Measurements from ENCODE around the gene ARHGAP26. TPM values are rescaled to one million over a fixed set of nuclear protein-coding genes. Genes with fewer than 3 reads are reported as not detected.

The ARHGAP26 gene
- total RNA-seq, 3 donors from 2014 or later: 9.1 to 11.7 (median 9.7) TPM

DNA sequence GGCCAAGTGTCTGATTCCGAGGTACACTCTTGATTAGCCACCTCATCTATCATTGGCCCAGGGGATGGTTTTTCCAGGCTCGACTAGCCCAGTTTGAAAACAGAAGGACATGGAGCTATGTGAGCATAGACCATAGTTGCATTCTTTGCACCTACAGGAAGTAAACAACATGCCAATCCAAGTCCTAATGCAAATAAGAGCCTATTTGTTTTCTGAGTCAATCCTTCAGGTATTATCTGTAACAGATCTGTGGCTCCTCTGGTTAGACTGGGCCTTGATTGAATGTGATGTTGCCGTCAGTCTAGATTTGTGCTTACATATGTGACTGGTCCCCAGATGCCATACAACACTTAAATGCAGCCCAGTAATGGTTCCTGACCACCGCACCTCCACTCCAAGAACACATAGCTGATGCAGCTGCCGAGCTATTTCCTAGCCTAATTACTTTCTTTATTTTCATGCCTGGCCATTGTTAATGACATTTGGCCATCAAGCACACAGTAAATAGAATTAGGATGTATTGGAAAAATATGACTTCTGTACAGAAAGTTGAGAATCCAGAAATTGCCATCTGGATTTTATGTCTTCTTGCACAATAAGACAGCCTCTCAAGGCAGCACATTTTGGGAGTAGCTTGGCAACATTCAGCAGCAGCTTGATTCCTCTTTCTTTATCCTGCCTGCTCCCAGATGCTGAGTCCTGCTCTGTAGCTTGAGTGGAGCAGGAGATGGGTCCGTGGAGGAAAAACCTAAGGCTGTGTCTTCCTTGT lies 29.5 kb upstream of the ARHGAP26 start:
- H3K9me3 Mint-ChIP-seq: no peaks in the 10 kb centered on the region
- peaks cover 10% of the 10 kb centered on the region for H3K27me3 Mint-ChIP-seq (ENCODE audit: low read depth)
- no peaks in the 10 kb centered on the region for H3K36me3 Mint-ChIP-seq (ENCODE audit: insufficient read depth)
- H3K4me1 Mint-ChIP-seq (ENCODE audit: low read depth): peaks cover 2% of the 10 kb centered on the region
- H3K4me3 Mint-ChIP-seq: no peak overlapping the region
- DNase-seq (no peak), ATAC-seq (no peak)

DNA sequence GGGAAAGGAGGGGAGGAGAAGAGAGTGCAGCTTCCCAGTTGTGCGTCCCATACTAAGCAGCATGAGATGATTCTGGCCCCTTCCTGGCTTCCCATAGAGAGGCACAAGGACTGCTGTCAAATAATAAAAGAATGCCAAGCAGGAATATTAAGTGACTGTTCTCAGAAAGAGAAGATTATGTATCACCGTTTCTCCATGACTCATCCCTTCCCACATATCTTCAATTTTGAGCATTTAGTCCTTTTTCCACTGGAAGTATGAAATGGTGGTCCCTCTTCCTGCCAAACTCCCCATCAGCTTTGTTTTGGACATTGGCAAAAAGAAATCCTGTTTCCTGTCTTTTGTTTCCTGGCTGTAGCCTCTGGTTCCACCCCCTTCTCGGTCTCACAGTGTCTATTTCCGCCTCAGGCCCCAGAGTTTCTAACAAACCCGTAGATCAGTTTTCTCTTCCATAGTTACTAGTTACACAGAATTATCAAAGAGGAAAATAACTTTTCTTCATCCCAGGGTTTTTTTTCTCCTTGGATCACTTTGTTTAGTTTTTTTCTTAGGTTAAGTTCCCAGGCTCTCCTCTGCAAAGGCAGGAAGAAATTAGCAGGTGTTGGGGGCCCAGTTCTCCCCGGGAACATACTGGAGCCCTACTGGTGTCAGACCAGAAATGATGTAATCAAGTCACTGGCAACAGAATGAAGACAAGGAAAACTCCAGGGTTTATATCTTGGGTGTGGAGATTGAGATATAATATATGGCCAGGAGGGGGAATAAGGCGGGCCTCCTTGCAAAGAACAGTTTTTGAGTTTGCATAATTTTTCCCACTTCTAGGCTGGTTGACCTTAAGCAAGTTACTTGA lies 26.4 kb upstream of the ARHGAP26 start:
- DNase-seq: no peak
- Mint-ChIP-seq H3K27me3 (ENCODE audit: low read depth) (peaks cover 10% of the 10 kb centered on the region), H3K4me1 (ENCODE audit: low read depth) (peaks cover 4% of the 10 kb centered on the region), H3K4me3 (no peak overlapping the region), H3K9me3 (no peaks in the 10 kb centered on the region), H3K36me3 (ENCODE audit: insufficient read depth) (no peaks in the 10 kb centered on the region)
- ATAC-seq: no peak

DNA sequence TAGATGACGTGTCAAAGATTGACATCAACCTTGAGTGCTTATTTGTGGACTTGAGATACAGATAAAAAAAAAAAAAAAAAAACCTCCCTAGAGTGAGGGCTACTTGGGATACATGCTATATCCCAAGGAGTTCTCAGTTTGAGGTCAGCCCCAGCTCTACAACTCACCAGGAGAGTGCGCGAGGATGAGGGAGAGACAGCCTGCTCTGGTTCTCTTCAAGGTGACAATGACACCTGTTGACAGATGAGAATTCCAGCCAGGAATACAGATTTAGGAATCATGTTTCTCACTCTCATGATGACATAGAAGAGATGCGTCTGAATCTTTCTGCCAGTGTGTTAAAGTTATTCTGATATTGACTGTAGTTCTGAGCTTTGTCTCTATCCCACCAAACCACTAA lies 24.9 kb upstream of the ARHGAP26 start:
- Mint-ChIP-seq H3K36me3 (ENCODE audit: insufficient read depth) (no peaks in the 10 kb centered on the region), H3K9me3 (no peaks in the 10 kb centered on the region), H3K4me3 (no peak overlapping the region), H3K27me3 (ENCODE audit: low read depth) (peaks cover 8% of the 10 kb centered on the region), H3K4me1 (ENCODE audit: low read depth) (peaks cover 12% of the 10 kb centered on the region)
- no peak for DNase-seq
- no peak for ATAC-seq

DNA sequence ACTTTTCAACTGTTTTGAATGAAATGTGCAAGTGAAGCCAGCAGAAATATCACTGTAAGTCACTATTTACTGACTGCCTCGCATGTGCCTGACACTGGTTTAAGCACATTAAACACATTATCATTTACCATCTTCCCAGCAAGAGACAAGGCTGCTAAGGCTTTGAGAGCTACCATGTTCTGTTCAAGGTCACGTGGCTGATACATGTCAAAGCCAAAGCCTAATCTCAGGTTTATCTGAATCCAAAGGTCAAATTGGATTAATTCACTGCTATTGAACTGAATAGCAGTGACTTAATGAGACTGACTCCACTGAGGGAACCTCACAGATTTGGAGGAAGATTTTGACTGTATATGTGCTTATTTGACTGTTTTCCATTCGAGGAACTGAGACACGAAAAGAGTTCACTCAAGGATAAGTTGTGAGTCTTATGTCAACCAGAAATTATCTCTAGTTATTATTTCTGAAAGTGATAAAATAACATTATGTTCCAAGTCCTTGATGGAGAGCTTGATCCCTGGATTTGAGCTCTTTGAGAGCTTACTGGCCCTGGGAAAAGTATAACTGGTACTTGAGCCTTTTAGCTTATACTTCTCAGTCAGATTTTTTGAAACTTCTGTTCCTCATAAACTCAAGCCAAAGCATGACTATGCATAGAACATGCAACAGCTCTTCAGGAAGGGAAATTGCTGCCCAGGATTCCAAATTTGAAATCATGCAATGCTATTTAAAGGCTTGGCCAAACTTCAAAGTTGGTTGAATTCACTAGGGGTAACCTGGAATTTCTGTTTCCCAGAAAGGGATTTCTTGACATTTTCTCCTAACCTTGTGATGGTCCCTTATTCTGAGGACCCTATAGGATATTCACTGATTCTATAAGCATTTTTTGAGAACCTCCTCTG lies 23.4 kb upstream of the ARHGAP26 start:
- Mint-ChIP-seq H3K4me3 (no peak overlapping the region), H3K4me1 (ENCODE audit: low read depth) (peaks cover 12% of the 10 kb centered on the region), H3K36me3 (ENCODE audit: insufficient read depth) (no peaks in the 10 kb centered on the region), H3K9me3 (no peaks in the 10 kb centered on the region), H3K27me3 (ENCODE audit: low read depth) (peaks cover 7% of the 10 kb centered on the region)
- DNase-seq (no peak), ATAC-seq (no peak)

DNA sequence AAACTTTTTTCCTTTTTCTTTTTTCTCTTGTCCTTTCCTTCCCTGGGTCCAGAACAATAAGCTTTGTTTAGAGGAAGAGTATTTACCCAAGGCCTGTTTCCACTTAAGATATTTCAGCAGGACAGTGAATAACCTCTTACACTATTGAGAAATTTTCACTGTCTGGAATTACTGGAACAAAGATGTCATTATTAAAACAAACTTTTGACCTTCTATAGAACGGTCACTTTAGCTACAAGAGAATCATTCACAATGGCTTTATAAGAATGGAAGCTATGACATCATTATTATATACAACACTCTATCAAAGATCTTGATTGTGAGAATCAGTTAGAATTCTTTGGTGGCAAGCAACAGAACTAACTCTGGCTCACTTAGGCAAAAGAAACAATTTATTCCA lies 22.0 kb upstream of the ARHGAP26 start:
- DNase-seq (no peak), ATAC-seq (no peak)
- no peaks in the 10 kb centered on the region for H3K36me3 Mint-ChIP-seq (ENCODE audit: insufficient read depth)
- no peaks in the 10 kb centered on the region for H3K9me3 Mint-ChIP-seq
- peaks cover 5% of the 10 kb centered on the region for H3K27me3 Mint-ChIP-seq (ENCODE audit: low read depth)
- H3K4me1 Mint-ChIP-seq (ENCODE audit: low read depth): peaks cover 12% of the 10 kb centered on the region
- no peak overlapping the region for H3K4me3 Mint-ChIP-seq

DNA sequence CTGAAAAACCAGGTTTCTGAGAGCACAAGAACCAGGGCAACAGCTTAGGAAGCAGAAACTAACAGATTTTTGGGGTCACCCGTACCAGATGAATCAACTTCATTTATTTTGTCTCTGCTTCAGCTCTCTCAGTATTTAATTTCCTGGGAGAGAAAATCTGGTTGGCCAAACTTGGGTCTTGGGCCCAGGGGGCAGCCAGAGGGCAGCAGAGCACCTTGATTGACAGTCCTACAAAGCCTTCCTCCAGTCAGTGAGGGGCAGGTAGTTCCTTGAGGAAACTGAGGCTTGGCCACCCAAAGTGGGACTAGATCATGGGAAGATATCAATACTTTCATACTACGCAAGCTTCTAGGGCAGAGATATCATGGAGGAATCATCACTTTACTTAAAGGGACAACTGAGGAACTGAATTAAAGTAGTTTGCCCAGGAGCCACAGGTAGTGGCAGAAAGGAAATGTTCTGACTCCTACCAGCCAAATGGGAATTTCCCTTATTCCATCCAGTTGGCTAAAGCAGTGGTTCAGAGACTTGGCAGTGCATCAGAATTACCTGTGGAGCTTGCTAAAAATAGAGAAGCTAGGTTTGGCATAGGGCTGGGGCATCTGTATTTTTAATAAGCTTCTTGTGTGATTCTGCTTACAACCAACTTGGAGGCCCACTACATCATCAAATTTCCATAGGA lies 21.5 kb upstream of the ARHGAP26 start:
- peak; percentile 47 for DNase-seq
- Mint-ChIP-seq H3K27me3 (ENCODE audit: low read depth) (peaks cover 4% of the 10 kb centered on the region), H3K36me3 (ENCODE audit: insufficient read depth) (no peaks in the 10 kb centered on the region), H3K4me3 (no peak overlapping the region), H3K4me1 (ENCODE audit: low read depth) (peaks cover 10% of the 10 kb centered on the region), H3K9me3 (no peaks in the 10 kb centered on the region)
- peak; percentile 51 to 62 for ATAC-seq

DNA sequence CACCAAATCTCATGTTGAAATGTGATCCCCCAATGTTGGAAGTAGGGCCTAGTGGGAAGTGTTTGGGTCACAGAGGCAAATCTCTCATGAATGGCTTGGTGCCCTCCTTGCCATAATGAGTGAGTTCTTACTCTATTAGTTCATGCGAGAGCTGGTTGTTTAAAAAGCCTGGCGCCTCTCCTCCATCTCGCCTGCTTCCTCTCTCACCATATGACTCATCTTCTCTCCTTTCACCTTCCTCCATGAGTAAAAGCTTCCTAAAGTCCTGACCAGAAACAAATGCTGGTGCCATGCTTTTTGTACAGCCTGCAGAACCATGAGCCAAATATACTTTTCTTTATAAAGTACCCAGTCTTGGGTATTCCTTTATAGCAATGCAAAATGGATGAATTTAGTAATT lies 20.9 kb upstream of the ARHGAP26 start:
- Mint-ChIP-seq H3K9me3 (no peaks in the 10 kb centered on the region), H3K4me3 (no peak overlapping the region), H3K4me1 (ENCODE audit: low read depth) (peaks cover 9% of the 10 kb centered on the region), H3K27me3 (ENCODE audit: low read depth) (no peaks in the 10 kb centered on the region), H3K36me3 (ENCODE audit: insufficient read depth) (no peaks in the 10 kb centered on the region)
- DNase-seq (no peak), ATAC-seq (peak; percentile 57 to 66)

DNA sequence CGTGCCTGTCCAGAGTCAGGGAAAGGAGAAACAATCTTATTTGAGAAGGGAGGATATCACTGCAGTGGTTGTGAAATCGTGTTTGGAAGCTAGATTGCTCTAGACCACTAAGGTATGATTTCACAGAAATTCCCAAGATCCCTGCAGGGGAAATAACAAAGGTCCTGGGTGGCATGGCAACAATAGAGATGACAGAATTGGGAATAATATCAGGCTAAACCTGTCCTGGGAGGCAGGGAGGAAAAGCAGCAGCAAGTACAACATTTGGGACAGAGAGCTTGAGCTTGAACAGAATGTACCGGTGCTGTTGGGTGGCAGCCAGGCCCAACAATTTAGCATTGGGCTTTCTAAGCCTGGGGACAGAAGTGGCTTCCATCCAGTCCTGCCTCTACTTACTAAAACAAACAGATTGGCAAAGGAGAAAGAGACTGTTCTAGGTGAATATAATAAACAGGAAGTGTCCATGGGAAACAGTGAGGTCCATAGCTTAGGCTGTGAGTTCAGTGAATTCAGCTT lies 17.0 kb upstream of the ARHGAP26 start:
- no peak for ATAC-seq
- Mint-ChIP-seq H3K9me3 (no peaks in the 10 kb centered on the region), H3K36me3 (ENCODE audit: insufficient read depth) (no peaks in the 10 kb centered on the region), H3K4me3 (no peak overlapping the region), H3K27me3 (ENCODE audit: low read depth) (no peaks in the 10 kb centered on the region), H3K4me1 (ENCODE audit: low read depth) (peaks cover 9% of the 10 kb centered on the region)
- no peak for DNase-seq

DNA sequence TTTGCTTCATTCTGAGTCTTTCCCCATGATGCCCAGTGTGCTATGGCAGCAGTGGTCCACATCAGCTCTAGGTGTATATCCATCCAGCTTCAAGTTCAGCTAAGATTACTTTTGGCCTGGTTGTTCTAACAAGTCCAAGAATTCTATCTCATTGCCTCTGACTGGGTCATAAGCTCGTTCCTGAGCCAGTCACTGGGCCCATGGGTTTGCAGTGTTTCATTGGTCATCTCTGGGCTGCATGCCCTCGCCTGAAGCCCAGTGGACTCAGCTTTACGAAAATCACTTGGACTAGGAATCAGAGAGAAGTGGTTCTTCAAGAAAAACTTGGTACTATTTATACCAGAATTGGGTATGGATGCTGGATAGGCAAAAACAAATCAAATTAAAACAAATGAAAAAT lies 16.1 kb upstream of the ARHGAP26 start:
- no peaks in the 10 kb centered on the region for H3K9me3 Mint-ChIP-seq
- ATAC-seq: no peak
- no peaks in the 10 kb centered on the region for H3K36me3 Mint-ChIP-seq (ENCODE audit: insufficient read depth)
- H3K27me3 Mint-ChIP-seq (ENCODE audit: low read depth): no peaks in the 10 kb centered on the region
- no peak overlapping the region for H3K4me3 Mint-ChIP-seq
- peaks cover 7% of the 10 kb centered on the region for H3K4me1 Mint-ChIP-seq (ENCODE audit: low read depth)
- DNase-seq: no peak

DNA sequence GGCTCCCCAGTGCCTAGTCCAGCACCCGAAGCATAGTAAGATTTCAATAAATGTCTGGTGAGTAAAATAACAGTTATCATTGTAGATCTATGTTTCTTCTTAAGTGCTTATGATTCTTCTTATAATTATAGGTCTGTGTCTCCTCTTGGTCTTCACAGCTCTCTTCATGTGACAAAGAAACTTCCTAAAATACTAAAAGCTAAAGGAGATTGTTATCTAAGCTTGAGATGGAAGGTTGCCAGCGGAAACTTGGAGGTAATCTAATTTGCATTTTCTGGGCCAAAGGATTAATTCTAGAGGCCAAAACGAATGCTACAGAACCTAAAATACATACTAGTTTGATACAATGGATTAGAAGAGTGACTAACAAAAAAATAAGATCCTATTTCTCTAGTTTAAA lies 13.6 kb upstream of the ARHGAP26 start:
- Mint-ChIP-seq H3K27me3 (ENCODE audit: low read depth) (no peaks in the 10 kb centered on the region), H3K4me1 (ENCODE audit: low read depth) (no peaks in the 10 kb centered on the region), H3K36me3 (ENCODE audit: insufficient read depth) (no peaks in the 10 kb centered on the region), H3K4me3 (no peak overlapping the region), H3K9me3 (no peaks in the 10 kb centered on the region)
- no peak for DNase-seq
- no peak for ATAC-seq

DNA sequence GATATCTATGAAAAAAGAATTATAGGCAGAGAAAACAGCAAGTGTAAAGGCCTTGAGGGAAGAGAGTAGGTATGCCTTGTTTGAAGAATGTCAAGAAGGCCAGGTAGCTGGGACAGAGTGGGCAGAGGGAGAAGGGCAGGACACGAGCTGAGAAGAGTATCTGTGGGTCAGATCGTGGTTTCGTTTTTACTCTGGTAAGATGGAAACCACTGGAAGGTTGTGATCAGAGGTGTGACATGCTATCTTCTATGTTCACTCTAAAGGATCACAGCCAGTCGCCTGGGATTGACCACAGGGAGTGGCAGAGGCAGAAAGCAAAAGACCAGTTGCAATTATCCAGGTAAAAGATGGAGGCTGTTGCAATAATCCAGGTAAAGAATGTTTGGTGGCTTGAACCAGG lies 12.6 kb upstream of the ARHGAP26 start:
- no peak for DNase-seq
- H3K36me3 Mint-ChIP-seq (ENCODE audit: insufficient read depth): no peaks in the 10 kb centered on the region
- ATAC-seq: no peak
- peaks cover 3% of the 10 kb centered on the region for H3K27me3 Mint-ChIP-seq (ENCODE audit: low read depth)
- no peak overlapping the region for H3K4me3 Mint-ChIP-seq
- no peaks in the 10 kb centered on the region for H3K9me3 Mint-ChIP-seq
- H3K4me1 Mint-ChIP-seq (ENCODE audit: low read depth): no peaks in the 10 kb centered on the region

DNA sequence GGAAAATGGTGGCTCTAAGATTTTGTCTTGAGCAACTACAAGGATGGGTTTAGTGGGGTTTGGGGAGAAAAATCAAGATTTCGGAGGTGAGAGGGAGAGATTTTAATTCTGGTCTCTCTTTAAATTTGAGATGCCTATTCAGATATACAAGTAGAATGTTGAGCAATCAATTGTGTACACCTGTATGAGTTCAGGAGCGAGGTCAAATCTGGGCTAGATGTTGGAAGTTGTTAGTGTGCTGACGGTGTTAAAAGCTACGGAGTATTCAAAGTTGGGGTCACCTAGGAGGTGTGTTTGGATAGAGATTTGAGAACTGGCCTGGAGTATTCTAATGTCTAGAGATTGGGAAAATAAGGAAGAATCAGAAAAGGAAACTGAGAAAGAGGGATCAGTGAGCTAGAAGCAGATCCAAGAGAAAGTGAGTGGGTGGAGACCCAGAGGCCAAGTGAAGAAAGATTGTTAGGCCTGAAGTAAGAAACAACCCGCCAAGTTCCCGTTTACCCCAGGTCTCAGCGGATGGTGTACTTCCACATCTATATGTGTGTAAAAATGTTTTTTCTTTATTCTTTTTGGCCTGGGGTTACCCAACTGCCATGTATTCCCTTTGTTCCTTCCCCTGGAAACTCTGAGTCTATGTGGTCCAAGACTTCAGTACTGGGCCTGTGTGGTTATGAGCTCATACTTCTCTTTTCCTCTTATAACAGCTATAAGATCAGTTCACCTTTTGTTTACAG lies 11.9 kb upstream of the ARHGAP26 start:
- Mint-ChIP-seq H3K27me3 (ENCODE audit: low read depth) (peaks cover 3% of the 10 kb centered on the region), H3K36me3 (ENCODE audit: insufficient read depth) (no peaks in the 10 kb centered on the region), H3K9me3 (no peaks in the 10 kb centered on the region), H3K4me3 (no peak overlapping the region), H3K4me1 (ENCODE audit: low read depth) (no peaks in the 10 kb centered on the region)
- ATAC-seq (no peak), DNase-seq (no peak)

DNA sequence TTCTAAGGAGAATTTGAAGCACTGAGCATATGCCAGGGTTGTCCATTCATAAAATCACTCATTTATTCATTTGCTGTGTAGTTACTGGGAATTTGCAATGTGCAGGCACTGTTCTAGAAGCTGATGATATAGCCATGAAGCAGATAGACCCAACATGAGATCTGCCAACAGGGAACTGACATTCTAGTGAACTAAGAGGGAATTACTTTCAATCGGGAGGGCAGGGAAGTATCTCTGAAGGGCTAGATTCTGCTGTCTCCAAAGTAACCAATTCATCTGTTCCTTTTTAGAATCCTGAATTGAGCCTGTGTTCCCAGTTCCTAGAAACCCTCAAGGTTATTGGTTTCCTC lies 11.4 kb upstream of the ARHGAP26 start:
- Mint-ChIP-seq H3K36me3 (ENCODE audit: insufficient read depth) (no peaks in the 10 kb centered on the region), H3K4me1 (ENCODE audit: low read depth) (no peaks in the 10 kb centered on the region), H3K9me3 (no peaks in the 10 kb centered on the region), H3K27me3 (ENCODE audit: low read depth) (peaks cover 3% of the 10 kb centered on the region), H3K4me3 (no peak overlapping the region)
- no peak for ATAC-seq
- no peak for DNase-seq
